ENCODE results near the gene GTF2H3.

The GTF2H3 gene

DNA sequence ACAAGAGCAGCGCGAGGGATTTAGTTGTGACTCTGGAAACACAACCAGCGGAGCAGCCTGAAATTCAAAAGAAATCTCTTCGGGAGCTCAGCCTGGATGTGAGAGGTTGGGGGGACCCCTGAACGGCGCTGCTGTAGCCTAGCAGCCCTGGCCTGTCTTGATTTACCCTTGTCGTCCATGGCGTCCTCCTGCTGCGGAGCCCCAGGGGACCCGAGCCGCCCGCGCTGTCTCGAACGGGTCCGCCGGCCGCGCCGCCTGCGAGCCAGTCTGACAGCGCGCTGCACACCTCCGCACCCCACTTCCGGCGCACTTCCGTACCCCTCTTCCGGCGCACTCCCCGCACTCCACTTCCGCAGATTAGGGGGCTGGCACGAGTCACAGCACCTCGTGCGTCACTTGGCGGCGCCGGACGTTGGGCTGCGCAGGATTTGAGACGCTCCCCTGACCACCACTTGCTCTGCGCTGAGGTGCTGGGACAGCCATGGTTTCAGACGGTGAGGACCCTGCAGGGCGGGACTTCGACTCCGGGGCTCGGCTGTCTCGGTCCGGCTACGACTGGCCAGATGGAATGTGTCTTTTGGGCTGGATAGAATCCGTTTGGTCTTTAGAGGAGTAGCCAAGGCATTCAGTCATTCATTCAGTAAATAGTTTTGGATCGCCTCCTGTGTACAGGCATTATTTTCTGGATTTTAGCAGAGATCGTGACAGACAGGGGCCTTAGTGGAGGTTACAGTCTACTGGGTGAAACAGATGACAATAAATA is at the start of gene GTF2H3, which contains the start of gene EIF2B1:
Gene GTF2H3, plus strand, starts transcription at position 451 of the 763 bp plus-strand sequence. Its CDS starts 31 bp downstream, at position 482.
Gene EIF2B1, minus strand, starts transcription at position 308 of the 763 bp plus-strand sequence. Its CDS starts 129 bp downstream, at position 179.
- TF ChIP-seq CTCF (IDR thresholded peaks at IDR 0.05; ENCODE audit: control insufficient read depth, extremely low read depth, insufficient read depth) = no peak

GRCh38 chr12:123591702-123592481 is 41.7 kb upstream of the GTF2H3 start:
- DNase-seq (ENCODE audit: low read depth) = no peak
- no peak overlapping the region for H3K4me3 ChIP-seq (ENCODE audit: low read depth, low read length)
- no peak for TF ChIP-seq CTCF (IDR thresholded peaks at IDR 0.05; ENCODE audit: control insufficient read depth, extremely low read depth, insufficient read depth)

More for the DNA sequence above, at the start of gene GTF2H3, which contains the start of gene EIF2B1:
- peak; percentile 87 for DNase-seq (ENCODE audit: low read depth)
- peak within 1 kb of the TSS; percentile 91 for H3K4me3 ChIP-seq (ENCODE audit: low read depth, low read length)

GRCh38 chr12:123595729-123596128 is 37.9 kb upstream of the GTF2H3 start:
- no peak for TF ChIP-seq CTCF (IDR thresholded peaks at IDR 0.05; ENCODE audit: control insufficient read depth, extremely low read depth, insufficient read depth)
- H3K4me3 ChIP-seq (ENCODE audit: low read depth, low read length) = no peak overlapping the region
- no peak for DNase-seq (ENCODE audit: low read depth)

GRCh38 chr12:123597100-123597499 is 36.5 kb upstream of the GTF2H3 start:
- no peak for DNase-seq (ENCODE audit: low read depth)
- no peak overlapping the region for H3K4me3 ChIP-seq (ENCODE audit: low read depth, low read length)
- no peak for TF ChIP-seq CTCF (IDR thresholded peaks at IDR 0.05; ENCODE audit: control insufficient read depth, extremely low read depth, insufficient read depth)

DNA sequence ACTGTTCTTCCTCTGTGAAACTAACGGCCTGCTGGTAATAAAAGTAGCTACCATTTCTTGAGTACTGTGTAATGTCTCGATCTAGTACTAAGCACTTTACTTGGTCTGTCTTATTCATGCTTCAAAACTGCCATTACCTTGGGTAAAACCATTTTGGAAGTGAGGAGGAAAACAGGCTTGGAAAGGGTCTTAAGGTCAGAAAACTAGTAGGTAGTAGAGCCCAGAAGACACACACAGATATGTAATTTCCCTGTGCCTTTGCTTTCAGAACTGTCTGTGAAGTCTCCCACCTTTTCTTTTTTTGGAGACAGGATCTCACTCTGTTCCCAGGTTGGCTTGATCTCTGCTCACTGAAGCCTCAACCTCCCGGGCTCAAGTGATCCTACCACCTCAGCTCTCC is 35.1 kb upstream of the GTF2H3 start:
- no peak for TF ChIP-seq CTCF (IDR thresholded peaks at IDR 0.05; ENCODE audit: control insufficient read depth, extremely low read depth, insufficient read depth)
- no peak overlapping the region for H3K4me3 ChIP-seq (ENCODE audit: low read depth, low read length)
- DNase-seq (ENCODE audit: low read depth) = no peak

DNA sequence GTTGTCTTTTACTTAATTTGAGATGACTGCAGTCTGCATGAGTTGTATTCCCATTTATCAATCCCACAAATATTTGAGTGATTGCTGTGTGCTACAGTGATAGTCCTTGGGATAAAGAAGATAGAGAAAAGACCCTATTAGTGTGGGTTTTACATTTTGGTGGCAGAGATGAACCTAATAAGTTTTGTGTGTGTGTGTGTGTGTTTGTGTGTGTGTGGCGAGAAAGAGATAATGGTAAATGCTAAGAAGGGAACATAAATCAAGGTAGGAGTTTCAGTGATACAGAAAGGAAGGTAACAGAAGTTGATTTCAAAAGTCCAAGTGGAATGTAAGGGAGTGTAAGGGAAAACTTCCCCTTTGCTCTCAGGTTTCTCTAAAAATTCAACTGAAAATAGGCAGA is 34.3 kb upstream of the GTF2H3 start:
- H3K4me3 ChIP-seq (ENCODE audit: low read depth, low read length) = no peak overlapping the region
- no peak for DNase-seq (ENCODE audit: low read depth)
- TF ChIP-seq CTCF (IDR thresholded peaks at IDR 0.05; ENCODE audit: control insufficient read depth, extremely low read depth, insufficient read depth) = no peak

Data from LNCaP clone FGC (cell line).